Anterior cingulate cortex (tissue), 58 donors: ENCODE data around the gene TUNAR.
A peak's percentile ranks its signal among the peaks of the same experiment; 100 is the strongest.

Experiments
- DNase-seq, 58 donors: peaks; one replicate each; lab custom pipeline; 2025; lab: John Stamatoyannopoulos, UW

Gene TUNAR

DNA sequence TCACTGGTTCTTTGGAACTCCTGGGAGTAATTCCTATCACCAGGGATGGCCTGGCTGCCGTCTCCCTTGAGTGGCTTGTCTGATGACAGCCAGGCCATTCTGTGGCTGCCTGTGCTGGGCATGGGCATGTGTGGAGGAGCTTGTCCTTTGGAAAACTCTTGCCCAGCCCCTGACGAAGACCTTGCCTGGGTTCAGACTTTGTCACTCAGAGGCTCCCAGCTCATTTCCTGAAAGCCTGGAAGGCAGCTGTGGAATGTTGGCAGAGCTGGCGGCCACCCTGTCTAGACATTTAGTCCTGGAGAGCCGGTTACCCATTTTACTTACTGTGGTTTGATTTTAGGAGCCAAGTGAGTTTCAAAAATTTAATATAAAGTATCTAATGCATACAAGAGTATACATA lies 34.0 kb downstream of the TUNAR start:
- no peak for DNase-seq

DNA sequence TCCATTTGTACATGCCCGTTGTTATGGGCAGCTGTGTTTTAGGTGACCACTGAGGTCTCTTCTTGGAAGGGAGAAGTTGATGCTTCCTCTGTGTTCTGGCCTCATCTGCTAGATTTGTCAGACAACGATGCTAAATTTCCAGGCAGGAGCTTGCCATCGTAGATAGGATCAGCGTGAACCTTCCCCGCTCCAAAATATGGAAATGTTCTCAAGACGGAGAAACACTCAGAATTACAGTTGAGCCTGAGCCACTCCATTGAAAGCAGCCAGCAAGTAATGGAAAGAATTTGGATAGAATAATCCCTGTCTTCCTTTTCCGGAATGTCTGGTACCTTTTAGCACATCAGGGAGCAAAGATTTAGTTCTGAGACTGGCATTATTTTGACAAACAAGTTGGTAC lies 34.8 kb downstream of the TUNAR start:
- DNase-seq = no peak

- no peak for DNase-seq
Measured at GRCh38 chr14:95915330-95915729, 38.7 kb downstream of the TUNAR start.

GRCh38 chr14:95918466-95918865 lies 41.8 kb downstream of the TUNAR start:
- DNase-seq = no peak

- no peak for DNase-seq
Measured at GRCh38 chr14:95920769-95921438, 44.3 kb downstream of the TUNAR start.

- no peak for DNase-seq
Measured at GRCh38 chr14:95922080-95922479, 45.4 kb downstream of the TUNAR start.

- DNase-seq = no peak
Measured at GRCh38 chr14:95928751-95929150, 52.1 kb downstream of the TUNAR start.

DNA sequence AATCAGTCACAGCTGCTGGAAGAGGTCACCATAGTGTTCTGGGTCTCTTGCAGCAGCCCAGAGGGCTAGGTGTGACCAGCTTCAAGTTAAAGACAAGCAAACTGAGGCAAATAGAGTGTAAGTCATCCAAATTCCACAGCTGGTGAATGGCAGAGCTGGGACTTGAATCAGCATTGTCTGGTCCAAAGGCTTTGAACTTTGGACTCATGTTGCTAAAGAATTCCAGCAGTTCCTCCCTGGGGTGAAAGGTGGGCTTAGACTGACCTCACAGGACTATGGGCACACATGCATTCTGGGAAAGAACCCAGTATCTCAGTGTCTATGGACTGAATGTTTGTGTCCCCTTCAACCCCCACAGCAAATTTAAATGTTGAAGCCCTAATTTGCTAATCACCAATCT lies 54.8 kb downstream of the TUNAR start:
- no peak for DNase-seq

GRCh38 chr14:95935228-95935822 lies 58.7 kb downstream of the TUNAR start:
- DNase-seq = peak in 1 of 58 donors; percentile 5

GRCh38 chr14:95936041-95936440 lies 59.4 kb downstream of the TUNAR start:
- no peak for DNase-seq

DNA sequence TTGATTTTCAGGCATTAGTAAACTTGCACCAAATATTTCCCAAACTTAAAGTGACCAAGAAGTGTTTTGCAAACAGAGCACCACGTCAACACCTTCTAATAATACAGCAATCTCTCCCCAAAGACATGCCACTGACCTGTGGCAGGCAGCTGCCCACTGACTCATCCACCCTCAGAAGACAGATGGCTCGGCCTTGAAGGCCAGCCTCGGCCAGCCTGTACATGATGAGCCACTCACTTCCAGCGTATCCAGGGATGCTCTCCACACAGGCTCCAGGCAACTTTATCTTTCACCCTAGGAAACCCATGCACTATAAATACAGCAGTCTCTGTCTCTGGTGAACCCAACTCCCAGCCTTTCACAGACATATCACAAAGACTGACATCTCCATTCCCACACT lies 62.7 kb downstream of the TUNAR start:
- no peak for DNase-seq

DNA sequence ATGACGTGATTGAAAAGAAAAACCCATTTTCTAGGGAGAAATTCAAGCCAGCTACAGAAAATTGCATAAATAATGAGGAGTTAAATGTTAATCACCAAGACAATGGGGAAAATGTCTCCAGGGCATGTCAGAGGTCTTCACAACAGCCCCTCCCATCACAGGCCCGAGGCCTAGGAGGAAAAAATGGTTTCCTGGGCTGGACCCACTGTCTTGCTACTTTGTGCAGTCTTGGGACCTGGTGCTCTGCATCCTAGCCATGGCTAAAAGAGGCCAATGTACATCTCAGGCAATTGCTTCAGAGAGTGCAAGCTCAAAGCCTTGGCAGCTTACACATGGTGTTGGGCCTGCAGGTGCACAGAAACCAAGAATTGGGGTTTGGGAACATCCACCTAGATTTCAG lies 65.3 kb downstream of the TUNAR start:
- no peak for DNase-seq

GRCh38 chr14:95943699-95944098 lies 67.1 kb downstream of the TUNAR start:
- peak in 31 of 58 donors; percentile 2 to 64 (median 19) for DNase-seq

GRCh38 chr14:95944462-95944861 lies 67.8 kb downstream of the TUNAR start:
- no peak for DNase-seq

- DNase-seq = peak in 1 of 58 donors; percentile 9
Measured at GRCh38 chr14:95946867-95947266, 70.2 kb downstream of the TUNAR start.

- no peak for DNase-seq
Measured at GRCh38 chr14:95948558-95948981, 71.9 kb downstream of the TUNAR start.

- DNase-seq = no peak
Measured at GRCh38 chr14:95951359-95951758, 74.7 kb downstream of the TUNAR start.

DNA sequence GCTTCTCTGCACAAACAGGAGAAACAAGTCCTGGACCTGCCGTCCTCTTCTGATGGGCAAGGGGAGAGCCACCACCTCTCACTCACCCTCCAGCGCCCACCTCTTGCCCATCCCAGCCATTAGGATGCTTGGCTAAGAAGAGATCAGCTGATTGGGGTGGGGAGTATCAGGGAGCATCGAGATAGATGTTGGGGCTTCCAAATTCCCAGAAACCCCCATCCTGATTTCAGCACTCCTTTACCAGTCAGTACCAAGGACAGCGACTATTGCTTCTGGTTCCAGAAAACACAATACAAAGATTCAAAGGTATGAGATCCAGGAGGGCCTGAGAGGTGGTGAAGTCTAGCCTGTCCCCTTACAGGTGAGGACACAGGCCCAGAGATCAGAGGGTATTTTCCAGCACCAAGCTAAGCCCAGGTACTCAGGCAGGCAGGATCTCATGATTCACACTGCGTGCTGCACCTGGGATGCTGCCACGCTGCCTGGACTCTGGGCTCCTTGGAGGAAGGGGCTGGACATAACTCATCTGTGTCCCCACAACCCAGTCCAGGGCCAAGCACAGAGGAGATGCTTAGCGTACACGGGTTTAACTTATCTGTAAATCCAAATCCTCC lies 76.6 kb downstream of the TUNAR start:
- DNase-seq = no peak

DNA sequence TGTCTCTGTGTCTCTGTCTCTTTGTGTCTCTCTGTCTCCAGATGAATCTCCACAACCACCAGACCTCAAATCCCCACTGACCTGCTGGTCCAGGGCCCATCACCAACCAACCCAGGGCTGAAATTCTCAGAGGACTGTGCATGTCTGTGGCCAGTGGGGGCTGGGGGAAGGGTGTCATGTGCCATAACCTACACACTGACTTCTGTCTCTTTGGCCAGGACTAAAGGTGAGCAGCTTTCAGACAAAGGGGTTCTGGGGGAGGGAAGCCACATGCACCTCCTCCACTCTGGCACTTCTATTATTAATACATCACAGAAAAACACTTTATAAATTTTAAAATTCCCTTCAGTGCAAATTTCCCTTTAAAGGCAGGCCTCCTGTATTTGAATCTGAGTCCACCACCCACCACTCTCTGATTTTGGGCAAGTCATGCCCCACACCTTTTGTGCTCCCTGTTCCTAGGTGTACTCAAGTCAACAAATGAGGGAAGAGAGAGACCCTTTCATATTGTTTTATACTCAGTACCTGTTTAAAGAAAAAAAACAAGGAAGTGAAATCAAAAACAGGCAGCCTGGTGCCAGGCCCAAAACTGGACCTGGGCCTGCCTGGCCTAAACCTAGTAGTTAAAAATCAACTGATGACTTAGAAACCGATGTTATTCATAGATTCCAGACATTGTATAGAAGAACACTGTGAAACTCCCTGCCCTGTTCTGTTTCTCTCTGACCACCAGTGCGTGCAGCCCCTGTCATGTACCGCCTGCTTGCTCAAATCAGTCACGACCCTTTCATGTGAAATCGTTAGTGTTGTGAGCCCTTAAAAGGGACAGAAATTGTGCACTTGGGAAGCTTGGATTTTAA lies 80.2 kb downstream of the TUNAR start:
- no peak for DNase-seq

- no peak for DNase-seq
Measured at GRCh38 chr14:95958105-95958504, 81.5 kb downstream of the TUNAR start.

DNA sequence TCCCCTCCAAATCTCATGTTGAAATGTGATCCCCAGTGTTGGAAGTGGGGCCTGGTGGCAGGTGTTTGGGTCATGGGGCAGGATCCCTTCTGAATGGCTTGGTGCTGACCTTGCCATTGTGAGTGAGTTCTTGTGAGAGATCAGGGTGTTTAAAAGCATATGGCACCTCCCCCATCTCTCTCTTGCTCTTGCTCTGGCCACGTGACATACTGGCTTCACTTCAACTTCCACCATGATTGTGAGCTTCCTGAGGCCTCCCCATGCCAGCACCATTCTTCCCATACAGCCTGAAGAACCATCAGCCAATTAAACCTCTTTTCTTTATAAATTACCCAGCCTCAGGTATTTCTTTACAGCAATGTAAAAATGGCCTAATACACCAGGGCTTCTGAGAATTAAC lies 82.7 kb downstream of the TUNAR start:
- no peak for DNase-seq
